Bronchial epithelial cell (primary cell): Measurements from ENCODE around the gene CASP8AP2. TPM values are rescaled to one million over a fixed set of nuclear protein-coding genes. Genes with fewer than 3 reads are reported as not detected.
"Not testable (repeated sequence)": the region's sequence is repeated elsewhere in the genome, so short reads cannot be mapped to it uniquely, and the experiment has no call there.

ENCODE experiments used
- DNase-seq: peaks from one replicate; pipeline ENCODE4 v3.0.0-alpha.2; 2010; ENCODE audit warnings: low read depth
- FAIRE-seq: peaks from 2 replicates; lab custom pipeline; 2011; peaks lifted over from hg19 to GRCh38; lab: Jason Lieb, UNC
- H3K27me3 ChIP-seq: 2 replicates; pipeline ENCODE4 v1.5.1; 2011; ENCODE audit warnings: low read length; ENCODE audit not compliant: control insufficient read depth, insufficient read depth
- H3K36me3 ChIP-seq: 2 replicates; pipeline ENCODE4 v1.5.1; 2011; ENCODE audit warnings: low read length; ENCODE audit not compliant: control insufficient read depth, insufficient read depth
- H3K4me3 ChIP-seq: 2 replicates; pipeline ENCODE4 v1.5.1; 2011; ENCODE audit warnings: mild to moderate bottlenecking, low read depth, low read length, control low read depth
- CTCF ChIP-seq: IDR thresholded peaks from 2 replicates; pipeline ENCODE4 v1.5.1; 2011; ENCODE audit warnings: mild to moderate bottlenecking, moderate library complexity, low read length, control low read depth, inconsistent platforms; ENCODE audit not compliant: insufficient read depth, severe bottlenecking
- total RNA-seq: library from RNA; depleted of rRNA; stranded (reverse); fragments of >200 nt; gene quantifications from 2 replicates; pipeline ENCODE4 v1.2.1, GENCODE V29; 2014

The CASP8AP2 gene
- total RNA-seq, 1 donor from 2014 or later = 10.5 TPM

GRCh38 chr6:89842228-89842627, 12.5 kb downstream of the CASP8AP2 start:
- FAIRE-seq (no peak), DNase-seq (peak; percentile 17)
- Histone ChIP-seq H3K36me3 (peaks cover 1% of the 10 kb centered on the region), H3K27me3 (no peaks in the 10 kb centered on the region), H3K4me3 (no peak overlapping the region)
- no peak for TF ChIP-seq CTCF

GRCh38 chr6:89843070-89843469, 13.4 kb downstream of the CASP8AP2 start:
- Histone ChIP-seq H3K27me3 (no peaks in the 10 kb centered on the region), H3K4me3 (no peak overlapping the region), H3K36me3 (peaks cover 1% of the 10 kb centered on the region)
- FAIRE-seq = no peak
- peak; percentile 29 for DNase-seq
- no peak for TF ChIP-seq CTCF

- H3K27me3 ChIP-seq, DNase-seq, H3K36me3 ChIP-seq, FAIRE-seq, H3K4me3 ChIP-seq: not testable (repeated sequence)
Measured at GRCh38 chr6:89847513-89847912, 17.8 kb downstream of the CASP8AP2 start.

- H3K36me3 ChIP-seq = peaks cover 7% of the 10 kb centered on the region
- FAIRE-seq = no peak
- DNase-seq = no peak
- no peak overlapping the region for H3K4me3 ChIP-seq
- TF ChIP-seq CTCF = no peak
- no peaks in the 10 kb centered on the region for H3K27me3 ChIP-seq
Measured at GRCh38 chr6:89853068-89853467, 23.4 kb downstream of the CASP8AP2 start.

GRCh38 chr6:89858041-89858440, 28.4 kb downstream of the CASP8AP2 start:
- H3K27me3 ChIP-seq = no peaks in the 10 kb centered on the region
- H3K36me3 ChIP-seq = peaks cover 10% of the 10 kb centered on the region
- FAIRE-seq (no peak), DNase-seq (no peak)
- TF ChIP-seq CTCF = no peak
- H3K4me3 ChIP-seq = no peak overlapping the region

GRCh38 chr6:89859744-89860143, 30.1 kb downstream of the CASP8AP2 start:
- Histone ChIP-seq H3K4me3 (no peak overlapping the region), H3K36me3 (peaks cover 13% of the 10 kb centered on the region), H3K27me3 (no peaks in the 10 kb centered on the region)
- no peak for TF ChIP-seq CTCF
- FAIRE-seq (no peak), DNase-seq (no peak)
